ENCODE measurements around the gene SPTBN1. TPM values are rescaled to one million over a fixed set of nuclear protein-coding genes. Genes with fewer than 3 reads are reported as not detected.

The SPTBN1 gene
- total and polyA plus RNA-seq, 2 of the 13 experiments (the other 11 are each of a cell fraction or from before 2014, with no cell fraction given) = 123 to 299 TPM

GRCh38 chr2:54666634-54667265, 210.6 kb downstream of the SPTBN1 start (continued):
- TF ChIP-seq, protein P1, sequence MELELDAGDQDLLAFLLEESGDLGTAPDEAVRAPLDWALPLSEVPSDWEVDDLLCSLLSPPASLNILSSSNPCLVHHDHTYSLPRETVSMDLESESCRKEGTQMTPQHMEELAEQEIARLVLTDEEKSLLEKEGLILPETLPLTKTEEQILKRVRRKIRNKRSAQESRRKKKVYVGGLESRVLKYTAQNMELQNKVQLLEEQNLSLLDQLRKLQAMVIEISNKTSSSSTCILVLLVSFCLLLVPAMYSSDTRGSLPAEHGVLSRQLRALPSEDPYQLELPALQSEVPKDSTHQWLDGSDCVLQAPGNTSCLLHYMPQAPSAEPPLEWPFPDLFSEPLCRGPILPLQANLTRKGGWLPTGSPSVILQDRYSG (CRISPR knock-in tag; IDR thresholded peaks at IDR 0.05) = no peak
- no peak for TF ChIP-seq JDP2 (CRISPR knock-in tag; IDR thresholded peaks at IDR 0.05; ENCODE audit: borderline replicate concordance)
- no peak for TF ChIP-seq CHD4 (IDR thresholded peaks at IDR 0.05; ENCODE audit: borderline replicate concordance, low read length)
- no peak for TF ChIP-seq SRF (IDR thresholded peaks at IDR 0.05; ENCODE audit: low read depth, low read length)
- TF ChIP-seq, protein P2, sequence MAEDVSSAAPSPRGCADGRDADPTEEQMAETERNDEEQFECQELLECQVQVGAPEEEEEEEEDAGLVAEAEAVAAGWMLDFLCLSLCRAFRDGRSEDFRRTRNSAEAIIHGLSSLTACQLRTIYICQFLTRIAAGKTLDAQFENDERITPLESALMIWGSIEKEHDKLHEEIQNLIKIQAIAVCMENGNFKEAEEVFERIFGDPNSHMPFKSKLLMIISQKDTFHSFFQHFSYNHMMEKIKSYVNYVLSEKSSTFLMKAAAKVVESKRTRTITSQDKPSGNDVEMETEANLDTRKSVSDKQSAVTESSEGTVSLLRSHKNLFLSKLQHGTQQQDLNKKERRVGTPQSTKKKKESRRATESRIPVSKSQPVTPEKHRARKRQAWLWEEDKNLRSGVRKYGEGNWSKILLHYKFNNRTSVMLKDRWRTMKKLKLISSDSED (CRISPR knock-in tag; IDR thresholded peaks at IDR 0.05) = no peak
- no peak for TF ChIP-seq ZNF24 (IDR thresholded peaks at IDR 0.05)
- peak; percentile 83; the same call in 1 of the 2 replicates for TF ChIP-seq ZNF292 (CRISPR knock-in tag; IDR thresholded peaks at IDR 0.05; ENCODE audit: borderline replicate concordance, low read depth)
- TF ChIP-seq TBX2 (CRISPR knock-in tag; IDR thresholded peaks at IDR 0.05; ENCODE audit: borderline replicate concordance) = peak; percentile 85; the same call in 1 of the 2 replicates
- no peak for TF ChIP-seq HOXA9 (CRISPR knock-in tag; IDR thresholded peaks at IDR 0.05; ENCODE audit: borderline replicate concordance)
- no peak for TF ChIP-seq BRD4 (CRISPR knock-in tag; IDR thresholded peaks at IDR 0.05)
- TF ChIP-seq ZNF383 (CRISPR knock-in tag; IDR thresholded peaks at IDR 0.05; ENCODE audit: borderline replicate concordance) = no peak
- TF ChIP-seq ZNF564 (CRISPR knock-in tag; IDR thresholded peaks at IDR 0.05) = no peak
- TF ChIP-seq ZC3H13 (CRISPR knock-in tag; IDR thresholded peaks at IDR 0.05) = no peak
- peak; percentile 70; the same call in 1 of the 2 replicates for TF ChIP-seq HOMEZ (CRISPR knock-in tag; IDR thresholded peaks at IDR 0.05; ENCODE audit: low read depth)
- TF ChIP-seq ZNF713 (CRISPR knock-in tag; IDR thresholded peaks at IDR 0.05) = no peak
- TF ChIP-seq DNMT3B (CRISPR knock-in tag; conservative IDR thresholded peaks at IDR 0.05) = 0 out of 2 replicates have a peak, but pooled peaks have one; percentile 74
- no peak for TF ChIP-seq CTCF (CRISPR knock-in tag; IDR thresholded peaks at IDR 0.05)
- no peak for TF ChIP-seq ZNF83 (CRISPR knock-in tag; IDR thresholded peaks at IDR 0.05; ENCODE audit: borderline replicate concordance)
- TF ChIP-seq ZNF205 (CRISPR knock-in tag; IDR thresholded peaks at IDR 0.05) = peak; percentile 76
- TF ChIP-seq, protein P3, sequence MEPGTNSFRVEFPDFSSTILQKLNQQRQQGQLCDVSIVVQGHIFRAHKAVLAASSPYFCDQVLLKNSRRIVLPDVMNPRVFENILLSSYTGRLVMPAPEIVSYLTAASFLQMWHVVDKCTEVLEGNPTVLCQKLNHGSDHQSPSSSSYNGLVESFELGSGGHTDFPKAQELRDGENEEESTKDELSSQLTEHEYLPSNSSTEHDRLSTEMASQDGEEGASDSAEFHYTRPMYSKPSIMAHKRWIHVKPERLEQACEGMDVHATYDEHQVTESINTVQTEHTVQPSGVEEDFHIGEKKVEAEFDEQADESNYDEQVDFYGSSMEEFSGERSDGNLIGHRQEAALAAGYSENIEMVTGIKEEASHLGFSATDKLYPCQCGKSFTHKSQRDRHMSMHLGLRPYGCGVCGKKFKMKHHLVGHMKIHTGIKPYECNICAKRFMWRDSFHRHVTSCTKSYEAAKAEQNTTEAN (CRISPR knock-in tag; conservative IDR thresholded peaks at IDR 0.05) = no peak; the same call in 1 of the 2 replicates
- TF ChIP-seq ZFY (CRISPR knock-in tag; IDR thresholded peaks at IDR 0.05) = no peak
- peak; percentile 96 for TF ChIP-seq ZNF264 (CRISPR knock-in tag; IDR thresholded peaks at IDR 0.05)
- TF ChIP-seq SCMH1 (CRISPR knock-in tag; IDR thresholded peaks at IDR 0.05; ENCODE audit: borderline replicate concordance) = no peak
- TF ChIP-seq NR2F6 (IDR thresholded peaks at IDR 0.05) = peak; percentile 90
- TF ChIP-seq NR2F6 (CRISPR knock-in tag; IDR thresholded peaks at IDR 0.05) = peak; percentile 92
- TF ChIP-seq RARG (CRISPR knock-in tag; IDR thresholded peaks at IDR 0.05; ENCODE audit: low read depth) = no peak
